ENCODE measurements around the gene C1orf53.

C1orf53 gene

DNA sequence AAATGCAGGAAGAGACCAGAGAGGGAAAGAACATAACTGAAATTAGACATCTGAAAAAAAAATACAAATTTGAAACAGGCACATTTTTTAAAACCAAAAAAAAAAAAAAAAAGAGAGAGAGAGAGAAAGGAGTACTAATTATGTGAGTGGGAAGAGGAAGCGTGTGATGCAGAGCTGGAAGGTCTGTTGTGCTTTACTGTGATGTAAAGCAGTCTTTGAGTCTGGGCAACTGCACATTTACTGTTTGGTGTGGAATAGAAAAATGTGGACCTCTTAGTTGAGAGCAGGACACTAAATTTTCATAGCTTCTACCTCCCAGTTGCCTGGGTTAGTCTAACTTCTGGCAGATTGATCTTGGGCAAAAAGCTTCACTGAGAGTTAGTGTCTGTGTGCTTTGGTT, 31.2 kb downstream of the C1orf53 start:
- TF ChIP-seq POLR2AphosphoS5 (IDR thresholded peaks at IDR 0.05; ENCODE audit: low read depth, low read length), result no peak
- TF ChIP-seq FOXP2 (optimal IDR thresholded peaks at IDR 0.05; ENCODE audit: borderline replicate concordance, extremely low read depth, extremely low read length, insufficient read depth), result no peak
- TF ChIP-seq, protein P1, sequence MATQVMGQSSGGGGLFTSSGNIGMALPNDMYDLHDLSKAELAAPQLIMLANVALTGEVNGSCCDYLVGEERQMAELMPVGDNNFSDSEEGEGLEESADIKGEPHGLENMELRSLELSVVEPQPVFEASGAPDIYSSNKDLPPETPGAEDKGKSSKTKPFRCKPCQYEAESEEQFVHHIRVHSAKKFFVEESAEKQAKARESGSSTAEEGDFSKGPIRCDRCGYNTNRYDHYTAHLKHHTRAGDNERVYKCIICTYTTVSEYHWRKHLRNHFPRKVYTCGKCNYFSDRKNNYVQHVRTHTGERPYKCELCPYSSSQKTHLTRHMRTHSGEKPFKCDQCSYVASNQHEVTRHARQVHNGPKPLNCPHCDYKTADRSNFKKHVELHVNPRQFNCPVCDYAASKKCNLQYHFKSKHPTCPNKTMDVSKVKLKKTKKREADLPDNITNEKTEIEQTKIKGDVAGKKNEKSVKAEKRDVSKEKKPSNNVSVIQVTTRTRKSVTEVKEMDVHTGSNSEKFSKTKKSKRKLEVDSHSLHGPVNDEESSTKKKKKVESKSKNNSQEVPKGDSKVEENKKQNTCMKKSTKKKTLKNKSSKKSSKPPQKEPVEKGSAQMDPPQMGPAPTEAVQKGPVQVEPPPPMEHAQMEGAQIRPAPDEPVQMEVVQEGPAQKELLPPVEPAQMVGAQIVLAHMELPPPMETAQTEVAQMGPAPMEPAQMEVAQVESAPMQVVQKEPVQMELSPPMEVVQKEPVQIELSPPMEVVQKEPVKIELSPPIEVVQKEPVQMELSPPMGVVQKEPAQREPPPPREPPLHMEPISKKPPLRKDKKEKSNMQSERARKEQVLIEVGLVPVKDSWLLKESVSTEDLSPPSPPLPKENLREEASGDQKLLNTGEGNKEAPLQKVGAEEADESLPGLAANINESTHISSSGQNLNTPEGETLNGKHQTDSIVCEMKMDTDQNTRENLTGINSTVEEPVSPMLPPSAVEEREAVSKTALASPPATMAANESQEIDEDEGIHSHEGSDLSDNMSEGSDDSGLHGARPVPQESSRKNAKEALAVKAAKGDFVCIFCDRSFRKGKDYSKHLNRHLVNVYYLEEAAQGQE (IDR thresholded peaks at IDR 0.05; ENCODE audit: insufficient read depth in 1 of 2, low read depth in 2 of 2, low read length in 2 of 2), result no peak
- no peak for TF ChIP-seq TAF1 (IDR thresholded peaks at IDR 0.05; ENCODE audit: borderline replicate concordance, insufficient read depth, low read length)
- no peak for TF ChIP-seq SIN3A (IDR thresholded peaks at IDR 0.05; ENCODE audit: borderline replicate concordance, insufficient read depth, low read length)

DNA sequence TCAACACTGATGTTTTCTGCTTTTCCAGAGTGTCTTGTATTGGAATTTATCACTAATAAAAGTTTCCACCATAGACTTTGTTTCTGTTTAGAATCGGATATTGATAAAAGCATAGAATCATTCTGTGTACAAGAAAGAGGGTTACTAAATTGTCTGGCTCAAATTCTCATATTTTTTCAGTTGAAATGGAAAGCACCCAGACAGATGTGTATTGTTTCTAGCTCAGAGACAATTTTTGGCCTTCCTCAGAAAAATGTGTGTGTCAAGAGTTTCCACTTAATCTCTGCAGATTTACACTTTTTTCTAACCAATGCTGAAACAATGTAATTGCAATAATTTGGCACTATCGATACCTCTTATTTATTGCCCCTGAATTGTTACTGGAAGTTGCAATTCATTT, 35.0 kb downstream of the C1orf53 start:
- no peak for TF ChIP-seq FOXP2 (optimal IDR thresholded peaks at IDR 0.05; ENCODE audit: borderline replicate concordance, extremely low read depth, extremely low read length, insufficient read depth)
- TF ChIP-seq, protein P1 (IDR thresholded peaks at IDR 0.05; ENCODE audit: insufficient read depth in 1 of 2, low read depth in 2 of 2, low read length in 2 of 2), result no peak
- TF ChIP-seq POLR2AphosphoS5 (IDR thresholded peaks at IDR 0.05; ENCODE audit: low read depth, low read length), result no peak
- no peak for TF ChIP-seq TAF1 (IDR thresholded peaks at IDR 0.05; ENCODE audit: borderline replicate concordance, insufficient read depth, low read length)
- no peak for TF ChIP-seq SIN3A (IDR thresholded peaks at IDR 0.05; ENCODE audit: borderline replicate concordance, insufficient read depth, low read length)

DNA sequence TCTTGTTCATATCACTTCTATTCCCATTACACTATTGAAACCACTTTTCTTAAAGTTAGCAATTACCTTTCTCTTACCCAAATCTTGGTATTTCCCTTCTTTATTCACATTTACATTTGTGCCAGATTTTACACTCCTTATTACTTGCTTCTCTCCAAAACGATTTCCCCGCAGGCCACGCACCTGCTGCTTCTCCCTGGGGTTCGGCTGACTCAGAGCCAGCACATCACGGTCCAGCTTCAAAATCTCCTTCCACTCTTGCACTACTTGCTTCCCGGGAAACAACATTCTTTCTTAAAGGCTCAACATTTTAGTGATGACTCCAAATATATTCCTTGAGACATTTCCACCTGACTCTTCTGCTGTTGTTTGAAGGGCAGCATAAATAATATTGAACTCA, 35.5 kb downstream of the C1orf53 start:
- TF ChIP-seq POLR2AphosphoS5 (IDR thresholded peaks at IDR 0.05; ENCODE audit: low read depth, low read length) (no peak), FOXP2 (optimal IDR thresholded peaks at IDR 0.05; ENCODE audit: borderline replicate concordance, extremely low read depth, extremely low read length, insufficient read depth) (no peak), SIN3A (IDR thresholded peaks at IDR 0.05; ENCODE audit: borderline replicate concordance, insufficient read depth, low read length) (no peak), TAF1 (IDR thresholded peaks at IDR 0.05; ENCODE audit: borderline replicate concordance, insufficient read depth, low read length) (no peak)
- TF ChIP-seq, protein P1 (IDR thresholded peaks at IDR 0.05; ENCODE audit: insufficient read depth in 1 of 2, low read depth in 2 of 2, low read length in 2 of 2), result no peak

GRCh38 chr1:197942042-197942441, 39.6 kb downstream of the C1orf53 start:
- TF ChIP-seq, protein P1 (IDR thresholded peaks at IDR 0.05; ENCODE audit: insufficient read depth in 1 of 2, low read depth in 2 of 2, low read length in 2 of 2), result no peak
- TF ChIP-seq TAF1 (IDR thresholded peaks at IDR 0.05; ENCODE audit: borderline replicate concordance, insufficient read depth, low read length) (no peak), FOXP2 (optimal IDR thresholded peaks at IDR 0.05; ENCODE audit: borderline replicate concordance, extremely low read depth, extremely low read length, insufficient read depth) (no peak), SIN3A (IDR thresholded peaks at IDR 0.05; ENCODE audit: borderline replicate concordance, insufficient read depth, low read length) (no peak), POLR2AphosphoS5 (IDR thresholded peaks at IDR 0.05; ENCODE audit: low read depth, low read length) (no peak)

- no peak for TF ChIP-seq TAF1 (IDR thresholded peaks at IDR 0.05; ENCODE audit: borderline replicate concordance, insufficient read depth, low read length)
- no peak for TF ChIP-seq POLR2AphosphoS5 (IDR thresholded peaks at IDR 0.05; ENCODE audit: low read depth, low read length)
- no peak for TF ChIP-seq FOXP2 (optimal IDR thresholded peaks at IDR 0.05; ENCODE audit: borderline replicate concordance, extremely low read depth, extremely low read length, insufficient read depth)
- TF ChIP-seq, protein P1 (IDR thresholded peaks at IDR 0.05; ENCODE audit: insufficient read depth in 1 of 2, low read depth in 2 of 2, low read length in 2 of 2), result no peak
Measured at GRCh38 chr1:197944485-197944884, 42.1 kb downstream of the C1orf53 start.
